Transverse colon (tissue), 4 donors: Measurements from ENCODE around the gene RPS19BP1.

Experiments used
- CTCF ChIP-seq, 5 experiments: fragments of 200-600 bp in 3 of 5; fragments of 450-650 bp in 2 of 5; sonication (generic) in 3 of 5; IDR thresholded peaks; 1 replicate in 2 of 5; 2 replicates in 3 of 5; pipeline ENCODE4 v1.5.1; 2016 to 2017; ENCODE audit warnings: antibody characterized with exemption in 5 of 5, inconsistent platforms in 3 of 5, mild to moderate bottlenecking in 2 of 5, moderate library complexity in 1 of 5
- EP300 ChIP-seq: sonication (generic); formaldehyde crosslinking; IDR thresholded peaks from one replicate; pipeline ENCODE4 v1.6.1; 2017; ENCODE audit warnings: antibody characterized with exemption, low read depth
- POLR2AphosphoS5 ChIP-seq, 3 donors: sonication (generic); formaldehyde crosslinking; IDR thresholded peaks; one replicate each; pipeline ENCODE4 v1.6.1; 2016; ENCODE audit warnings: antibody characterized with exemption in 3 of 3

GRCh38 chr22:39481054-39481453 is 51.5 kb downstream of the RPS19BP1 start:
- no peak for TF ChIP-seq CTCF (IDR thresholded peaks at IDR 0.05)
- TF ChIP-seq POLR2AphosphoS5 (IDR thresholded peaks at IDR 0.05), result no peak
- TF ChIP-seq EP300, result no peak
